ENCODE data around the gene HIGD2A.

HIGD2A gene

GRCh38 chr5:176394096-176394495 lies 5.5 kb downstream of the HIGD2A start:
- Histone ChIP-seq H3K4me3 (ENCODE audit: low read depth in 1 of 5, low read length in 5 of 5) (no peak overlapping the region), H3K9me3 (ENCODE audit: control insufficient read depth in 5 of 5, low read length in 5 of 5) (no peaks in the 10 kb centered on the region), H3K4me1 (ENCODE audit: control insufficient read depth in 5 of 5, insufficient read depth in 5 of 5, low read length in 5 of 5) (peaks cover 0 to 14% (median 7%) of the 10 kb centered on the region in 5 donors), H3K27ac (ENCODE audit: low read depth, low read length) (no peak overlapping the region), H3K27me3 (ENCODE audit: control insufficient read depth in 5 of 5, insufficient read depth in 4 of 5, low read length in 5 of 5) (no peaks in the 10 kb centered on the region), H3K9ac (ENCODE audit: low read length in 5 of 5) (no peak overlapping the region), H3K36me3 (ENCODE audit: control insufficient read depth in 5 of 5, insufficient read depth in 5 of 5, low read length in 5 of 5) (peaks cover 0 to 73% (median 54%) of the 10 kb centered on the region in 5 donors)

- Histone ChIP-seq H3K27me3 (ENCODE audit: control insufficient read depth in 5 of 5, insufficient read depth in 4 of 5, low read length in 5 of 5) (no peaks in the 10 kb centered on the region), H3K4me3 (ENCODE audit: low read depth in 1 of 5, low read length in 5 of 5) (no peak overlapping the region), H3K27ac (ENCODE audit: low read depth, low read length) (no peak overlapping the region), H3K9me3 (ENCODE audit: control insufficient read depth in 5 of 5, low read length in 5 of 5) (no peaks in the 10 kb centered on the region), H3K9ac (ENCODE audit: low read length in 5 of 5) (no peak overlapping the region), H3K36me3 (ENCODE audit: control insufficient read depth in 5 of 5, insufficient read depth in 5 of 5, low read length in 5 of 5) (peaks cover 0 to 75% (median 54%) of the 10 kb centered on the region in 5 donors), H3K4me1 (ENCODE audit: control insufficient read depth in 5 of 5, insufficient read depth in 5 of 5, low read length in 5 of 5) (peaks cover 0 to 7% (median 0%) of the 10 kb centered on the region in 5 donors)
Measured at GRCh38 chr5:176394881-176395675, 6.5 kb downstream of the HIGD2A start.

GRCh38 chr5:176396330-176396729 lies 7.8 kb downstream of the HIGD2A start:
- Histone ChIP-seq H3K36me3 (ENCODE audit: control insufficient read depth in 5 of 5, insufficient read depth in 5 of 5, low read length in 5 of 5) (peaks cover 0 to 74% (median 51%) of the 10 kb centered on the region in 5 donors), H3K9ac (ENCODE audit: low read length in 5 of 5) (no peak overlapping the region), H3K27ac (ENCODE audit: low read depth, low read length) (no peak overlapping the region), H3K27me3 (ENCODE audit: control insufficient read depth in 5 of 5, insufficient read depth in 4 of 5, low read length in 5 of 5) (no peaks in the 10 kb centered on the region), H3K4me1 (ENCODE audit: control insufficient read depth in 5 of 5, insufficient read depth in 5 of 5, low read length in 5 of 5) (peaks cover 0 to 7% (median 0%) of the 10 kb centered on the region in 5 donors), H3K9me3 (ENCODE audit: control insufficient read depth in 5 of 5, low read length in 5 of 5) (no peaks in the 10 kb centered on the region), H3K4me3 (ENCODE audit: low read depth in 1 of 5, low read length in 5 of 5) (no peak overlapping the region)

GRCh38 chr5:176397736-176398420 lies 9.3 kb downstream of the HIGD2A start:
- Histone ChIP-seq H3K9ac (ENCODE audit: low read length in 5 of 5) (no peak overlapping the region), H3K4me1 (ENCODE audit: control insufficient read depth in 5 of 5, insufficient read depth in 5 of 5, low read length in 5 of 5) (peaks cover 0 to 12% (median 4%) of the 10 kb centered on the region in 5 donors), H3K27ac (ENCODE audit: low read depth, low read length) (no peak overlapping the region), H3K9me3 (ENCODE audit: control insufficient read depth in 5 of 5, low read length in 5 of 5) (no peaks in the 10 kb centered on the region), H3K4me3 (ENCODE audit: low read depth in 1 of 5, low read length in 5 of 5) (no peak overlapping the region), H3K36me3 (ENCODE audit: control insufficient read depth in 5 of 5, insufficient read depth in 5 of 5, low read length in 5 of 5) (peaks cover 0 to 60% (median 37%) of the 10 kb centered on the region in 5 donors), H3K27me3 (ENCODE audit: control insufficient read depth in 5 of 5, insufficient read depth in 4 of 5, low read length in 5 of 5) (no peaks in the 10 kb centered on the region)

- H3K4me1 ChIP-seq (ENCODE audit: control insufficient read depth in 5 of 5, insufficient read depth in 5 of 5, low read length in 5 of 5) = peaks cover 0 to 12% (median 4%) of the 10 kb centered on the region in 5 donors
- H3K4me3 ChIP-seq (ENCODE audit: low read depth in 1 of 5, low read length in 5 of 5) = no peak overlapping the region
- H3K9ac ChIP-seq (ENCODE audit: low read length in 5 of 5) = no peak overlapping the region
Measured at GRCh38 chr5:176400382-176401156, 12.0 kb downstream of the HIGD2A start.

GRCh38 chr5:176401281-176402205 lies 13.0 kb downstream of the HIGD2A start:
- H3K27me3 ChIP-seq (ENCODE audit: control insufficient read depth in 5 of 5, insufficient read depth in 4 of 5, low read length in 5 of 5) = no peaks in the 10 kb centered on the region
- no peak overlapping the region for H3K9ac ChIP-seq (ENCODE audit: low read length in 5 of 5)
- peaks cover 0 to 7% (median 4%) of the 10 kb centered on the region in 5 donors for H3K4me1 ChIP-seq (ENCODE audit: control insufficient read depth in 5 of 5, insufficient read depth in 5 of 5, low read length in 5 of 5)
- H3K9me3 ChIP-seq (ENCODE audit: control insufficient read depth in 5 of 5, low read length in 5 of 5) = no peaks in the 10 kb centered on the region
- no peak overlapping the region for H3K4me3 ChIP-seq (ENCODE audit: low read depth in 1 of 5, low read length in 5 of 5)
- peaks cover 0 to 52% (median 25%) of the 10 kb centered on the region in 5 donors for H3K36me3 ChIP-seq (ENCODE audit: control insufficient read depth in 5 of 5, insufficient read depth in 5 of 5, low read length in 5 of 5)
- H3K27ac ChIP-seq (ENCODE audit: low read depth, low read length) = no peak overlapping the region

More at GRCh38 chr5:176400382-176401156, 12.0 kb downstream of the HIGD2A start:
- no peaks in the 10 kb centered on the region for H3K9me3 ChIP-seq (ENCODE audit: control insufficient read depth in 5 of 5, low read length in 5 of 5)
- H3K36me3 ChIP-seq (ENCODE audit: control insufficient read depth in 5 of 5, insufficient read depth in 5 of 5, low read length in 5 of 5) = peaks cover 0 to 51% (median 22%) of the 10 kb centered on the region in 5 donors
- H3K27ac ChIP-seq (ENCODE audit: low read depth, low read length) = no peak overlapping the region
- H3K27me3 ChIP-seq (ENCODE audit: control insufficient read depth in 5 of 5, insufficient read depth in 4 of 5, low read length in 5 of 5) = no peaks in the 10 kb centered on the region

GRCh38 chr5:176405656-176406435 lies 17.3 kb downstream of the HIGD2A start:
- Histone ChIP-seq H3K4me1 (ENCODE audit: control insufficient read depth in 5 of 5, insufficient read depth in 5 of 5, low read length in 5 of 5) (peaks cover 0 to 19% (median 15%) of the 10 kb centered on the region in 5 donors), H3K36me3 (ENCODE audit: control insufficient read depth in 5 of 5, insufficient read depth in 5 of 5, low read length in 5 of 5) (peaks cover 0 to 47% (median 28%) of the 10 kb centered on the region in 5 donors), H3K27ac (ENCODE audit: low read depth, low read length) (no peak overlapping the region), H3K27me3 (ENCODE audit: control insufficient read depth in 5 of 5, insufficient read depth in 4 of 5, low read length in 5 of 5) (no peaks in the 10 kb centered on the region), H3K4me3 (ENCODE audit: low read depth in 1 of 5, low read length in 5 of 5) (no peak overlapping the region), H3K9me3 (ENCODE audit: control insufficient read depth in 5 of 5, low read length in 5 of 5) (no peaks in the 10 kb centered on the region), H3K9ac (ENCODE audit: low read length in 5 of 5) (no peak overlapping the region)

- Histone ChIP-seq H3K36me3 (ENCODE audit: control insufficient read depth in 5 of 5, insufficient read depth in 5 of 5, low read length in 5 of 5) (peaks cover 0 to 41% (median 26%) of the 10 kb centered on the region in 5 donors), H3K4me3 (ENCODE audit: low read depth in 1 of 5, low read length in 5 of 5) (no peak overlapping the region), H3K9me3 (ENCODE audit: control insufficient read depth in 5 of 5, low read length in 5 of 5) (no peaks in the 10 kb centered on the region), H3K9ac (ENCODE audit: low read length in 5 of 5) (no peak overlapping the region), H3K4me1 (ENCODE audit: control insufficient read depth in 5 of 5, insufficient read depth in 5 of 5, low read length in 5 of 5) (peaks cover 0 to 20% (median 17%) of the 10 kb centered on the region in 5 donors), H3K27ac (ENCODE audit: low read depth, low read length) (no peak overlapping the region), H3K27me3 (ENCODE audit: control insufficient read depth in 5 of 5, insufficient read depth in 4 of 5, low read length in 5 of 5) (no peaks in the 10 kb centered on the region)
Measured at GRCh38 chr5:176406436-176407052, 18.0 kb downstream of the HIGD2A start.

All from subcutaneous abdominal adipose tissue (tissue), 5 donors.